Fibroblast of peridontal ligament (primary cell): ENCODE measurements around the gene SLC7A8.

Source experiments
- DNase-seq: peaks from one replicate; pipeline ENCODE4 v3.0.0-alpha.2; 2010; ENCODE audit errors: extremely low read depth

SLC7A8 gene

DNA sequence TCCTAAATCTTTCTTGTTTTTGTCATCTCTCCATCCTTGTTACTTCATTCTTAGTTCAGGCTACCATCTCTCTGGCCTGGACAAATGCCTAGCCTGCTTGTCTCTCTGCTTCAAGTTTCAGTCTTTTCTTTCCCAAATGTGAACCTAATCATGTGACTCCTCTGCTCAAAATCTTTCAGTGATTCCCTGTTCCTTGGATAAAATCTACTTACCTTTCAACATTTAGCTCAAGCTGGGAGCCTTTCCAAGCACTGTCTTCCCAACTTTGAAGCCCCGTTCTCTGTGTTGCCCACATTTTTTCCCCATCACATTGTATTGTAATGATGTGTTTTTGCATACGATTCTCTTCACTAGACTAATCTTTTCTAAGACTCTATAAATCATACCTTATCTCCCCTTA, 24.7 kb downstream of the SLC7A8 start:
- DNase-seq = peak; percentile 15

DNA sequence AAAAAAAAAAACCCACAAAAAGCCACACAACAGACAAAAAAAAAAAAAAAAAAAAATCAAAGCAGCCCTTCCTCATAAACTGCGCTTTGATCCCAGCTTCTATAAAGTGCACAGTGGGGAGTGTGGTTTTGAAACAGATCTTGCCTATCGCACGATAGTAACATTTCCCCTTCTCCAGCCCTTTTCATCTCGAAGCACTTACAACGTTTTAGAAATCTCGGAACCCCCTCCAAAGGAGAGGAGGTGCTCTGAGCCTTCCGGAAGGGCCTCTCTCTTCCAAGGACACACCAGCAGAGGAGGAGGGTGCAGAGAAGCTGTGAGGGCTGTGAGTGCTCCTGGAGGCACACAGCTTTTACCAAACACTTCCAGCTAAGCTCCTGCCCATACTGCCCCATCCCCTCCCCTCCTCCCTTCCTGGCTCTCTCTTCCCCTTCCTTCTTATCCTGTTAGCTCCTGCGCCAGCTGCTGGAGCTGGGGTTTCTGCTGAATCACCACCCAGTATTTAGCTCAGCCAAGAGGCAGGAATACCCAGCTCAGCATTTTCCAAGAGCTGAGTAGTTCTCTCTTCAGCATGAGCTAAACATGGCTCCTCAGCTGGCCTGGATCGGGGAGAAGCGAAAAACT, 28.4 kb downstream of the SLC7A8 start:
- DNase-seq = peak; percentile 97

DNA sequence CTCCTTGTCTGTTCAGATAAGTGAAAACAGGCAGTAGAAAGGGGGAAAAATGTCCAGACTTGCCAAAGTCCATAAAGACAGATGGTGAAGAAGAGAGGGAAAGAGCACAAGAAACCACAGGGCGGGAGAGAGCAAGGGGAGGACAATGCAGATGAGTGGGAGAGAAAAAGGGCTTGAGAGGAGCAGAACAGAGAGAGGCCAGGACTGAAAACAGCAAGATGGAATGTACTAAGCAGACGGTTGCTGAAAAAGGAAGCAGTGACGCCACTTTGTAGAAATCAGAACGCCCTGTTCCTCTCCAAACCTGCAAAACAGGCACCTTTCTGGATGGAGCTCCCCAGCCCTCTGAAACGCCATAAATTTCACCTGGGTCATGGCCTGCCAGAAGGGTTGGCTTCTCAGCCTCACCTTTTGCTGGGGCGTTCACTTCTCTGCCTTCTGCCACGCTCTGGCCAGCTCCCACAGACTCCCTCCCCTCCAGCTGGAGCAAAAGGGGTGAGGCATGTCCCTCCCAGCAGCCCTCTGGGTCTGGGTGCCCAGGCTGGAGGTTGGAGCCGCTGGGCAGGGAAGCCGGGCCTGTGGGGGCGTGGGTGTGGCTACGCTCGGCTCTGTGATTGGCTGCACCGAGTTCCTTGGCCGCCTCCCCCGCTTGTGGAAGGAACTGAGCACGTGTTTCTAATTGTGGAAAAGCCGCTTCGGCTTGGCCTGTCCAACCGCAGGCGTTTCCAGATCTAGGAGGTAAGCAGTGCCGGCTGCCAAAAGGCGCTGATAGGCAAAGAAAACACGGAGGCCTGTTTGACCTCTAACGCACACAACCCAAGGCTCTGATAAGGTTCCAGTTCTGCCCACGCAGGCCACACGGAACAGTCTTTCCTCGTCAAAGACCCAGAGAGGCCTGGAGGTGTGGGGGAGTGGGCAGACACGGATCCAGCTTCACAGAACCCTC, 29.3 kb downstream of the SLC7A8 start:
- DNase-seq = peak; percentile 94

DNA sequence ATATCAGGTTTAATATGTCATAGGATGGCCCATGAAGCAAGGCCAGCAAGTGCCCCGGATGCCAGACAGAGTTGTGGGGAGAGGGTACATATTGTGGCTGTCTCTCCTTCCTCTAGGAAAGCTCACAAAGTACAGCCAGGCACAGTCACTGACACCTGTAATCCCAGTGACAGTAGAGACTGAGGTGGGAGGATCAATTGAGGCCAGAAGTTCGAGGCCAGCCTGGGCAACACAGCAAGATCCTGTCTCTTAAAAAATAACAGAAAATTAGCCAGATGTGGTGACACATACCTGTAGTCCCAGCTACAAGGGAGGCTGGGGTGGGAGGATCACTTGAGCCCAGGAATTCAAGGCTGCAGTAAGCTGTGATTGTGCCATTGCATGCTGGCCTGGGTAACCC, 32.1 kb downstream of the SLC7A8 start:
- no peak for DNase-seq

DNA sequence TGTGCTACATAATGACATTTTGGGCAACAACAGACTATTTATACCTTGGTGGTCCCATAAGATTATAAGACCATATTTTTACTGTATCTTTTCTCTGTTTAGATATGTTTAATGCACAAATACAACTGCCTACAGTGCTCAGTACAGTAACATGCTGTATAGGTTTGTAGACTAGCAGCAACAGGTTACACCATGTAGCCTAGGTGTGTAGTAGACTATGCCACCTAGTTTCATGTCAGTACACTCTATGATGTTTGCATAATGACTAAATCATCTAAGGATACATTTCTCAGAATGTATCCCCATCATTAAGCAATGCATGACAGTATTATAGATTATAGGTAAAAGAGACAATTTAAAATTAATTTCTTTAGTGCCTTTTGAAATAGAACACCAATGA, 33.7 kb downstream of the SLC7A8 start:
- DNase-seq = no peak

DNA sequence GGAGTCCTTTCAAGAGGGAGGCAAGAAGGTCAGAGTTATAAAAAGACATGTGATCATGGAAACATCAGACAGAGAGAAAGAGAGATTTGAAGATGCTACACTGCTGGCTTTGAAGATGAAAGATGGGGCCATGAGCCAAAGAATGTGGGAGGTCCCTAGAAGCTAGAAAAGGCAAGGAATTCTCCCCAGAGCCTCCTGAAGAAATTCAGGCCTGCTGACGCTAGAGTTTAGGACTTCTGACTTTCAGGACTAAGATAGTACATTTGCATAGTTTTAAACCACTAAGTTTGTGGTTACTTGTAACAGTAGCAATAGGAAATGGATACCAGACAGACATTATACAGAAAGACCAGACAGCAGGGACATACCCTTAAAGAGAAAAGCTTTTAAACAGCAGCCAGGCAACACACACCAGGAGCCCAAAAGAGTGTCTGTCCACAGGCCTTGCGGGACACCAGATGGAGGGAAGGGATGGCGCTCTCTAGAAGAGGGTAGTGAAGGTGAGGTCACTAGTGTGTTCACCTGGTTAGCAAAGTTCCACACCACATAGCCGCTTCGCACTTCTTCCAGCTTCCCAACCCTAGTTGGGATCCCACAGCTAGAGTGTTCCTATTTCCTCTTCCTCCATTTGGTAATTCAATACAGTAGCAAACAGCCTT, 34.7 kb downstream of the SLC7A8 start:
- peak; percentile 62 for DNase-seq

DNA sequence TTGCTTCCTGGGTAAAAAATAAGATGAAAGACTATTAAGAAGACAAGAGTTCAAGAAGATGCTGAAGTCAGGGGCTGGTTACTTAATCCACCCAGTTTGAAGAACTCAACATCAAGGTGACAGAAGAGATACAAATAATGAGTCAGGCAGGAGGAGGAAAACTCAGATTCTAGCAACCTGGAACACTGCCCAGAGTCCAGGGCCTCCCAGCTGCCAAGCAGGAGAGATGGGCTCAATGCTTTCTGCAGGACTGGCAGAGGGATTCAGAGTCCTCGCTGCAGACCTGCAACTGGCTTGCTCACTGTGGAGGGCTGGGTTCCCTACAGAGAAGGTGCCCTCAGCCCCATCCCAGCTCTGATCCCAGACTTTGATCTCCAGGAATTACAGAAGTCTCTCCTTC, 35.8 kb downstream of the SLC7A8 start:
- peak; percentile 38 for DNase-seq

DNA sequence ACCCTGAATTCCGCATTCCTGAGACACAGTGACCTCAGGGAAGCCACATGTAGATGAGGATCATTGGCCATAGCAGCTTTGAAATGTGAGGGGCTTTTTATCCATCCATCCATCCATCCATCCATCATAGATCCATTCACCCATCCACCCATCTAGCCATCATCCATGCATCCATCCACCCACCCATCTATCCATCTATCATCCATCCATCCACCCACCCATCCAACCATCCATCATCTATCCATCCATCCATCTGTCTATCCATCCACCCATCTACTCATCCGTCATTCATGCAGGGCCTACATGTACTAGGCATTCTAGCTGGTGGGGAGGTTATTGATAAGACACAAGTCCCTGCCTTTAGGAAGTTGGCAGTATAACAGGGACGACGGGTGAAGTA, 36.5 kb downstream of the SLC7A8 start:
- no peak for DNase-seq

DNA sequence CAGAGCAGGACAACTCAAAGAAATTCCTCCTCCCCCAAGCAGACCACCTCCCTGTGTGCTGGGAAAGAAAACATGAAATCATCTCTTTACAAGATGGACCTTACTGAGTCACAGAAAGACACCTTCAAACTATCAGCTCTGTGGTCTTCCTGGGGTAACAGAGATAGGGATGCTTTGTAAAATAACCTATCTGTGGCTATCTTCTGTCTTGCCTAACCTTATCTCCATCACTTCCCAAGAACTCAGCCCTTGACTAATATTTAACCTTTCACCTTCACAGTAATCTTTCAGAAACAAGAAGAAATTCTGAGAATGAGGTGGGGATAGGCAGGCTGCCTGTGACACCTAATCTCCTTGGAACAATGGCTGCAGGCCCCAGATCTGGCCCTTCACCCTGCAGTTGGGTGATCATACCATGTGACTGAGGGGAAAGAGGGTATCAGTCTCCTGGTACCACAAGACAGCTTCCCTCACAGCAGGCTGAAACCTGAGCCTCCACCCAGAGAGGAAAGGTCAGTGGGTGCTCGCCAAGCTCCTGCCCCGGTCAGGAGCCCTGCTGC, 37.0 kb downstream of the SLC7A8 start:
- DNase-seq = no peak

DNA sequence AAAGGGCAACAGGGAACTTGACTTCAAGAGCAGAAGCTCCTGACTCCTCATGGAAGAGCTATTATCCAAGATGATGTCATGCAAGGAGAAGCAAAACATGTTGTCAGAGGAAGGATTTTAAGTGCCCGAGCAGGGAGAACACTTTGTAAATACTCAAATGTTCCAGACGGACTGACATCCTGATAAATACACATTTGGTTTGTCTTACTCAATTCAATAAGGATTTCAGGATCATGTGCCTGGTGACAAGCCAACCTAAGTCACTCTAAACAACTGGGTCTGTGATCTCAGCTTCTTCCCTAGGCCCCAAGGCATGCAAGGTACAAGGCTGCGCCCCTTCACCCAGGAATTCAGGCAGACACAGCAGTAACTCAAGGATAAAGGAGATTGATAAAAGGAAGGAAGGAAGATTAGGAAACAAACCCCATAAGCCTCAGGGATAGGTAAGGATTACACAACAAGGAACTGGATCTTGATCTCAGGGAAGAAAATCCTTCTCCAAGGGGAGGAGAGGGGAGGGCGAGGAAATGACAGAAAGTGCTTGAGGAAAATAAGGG, 37.6 kb downstream of the SLC7A8 start:
- DNase-seq = peak; percentile 31

DNA sequence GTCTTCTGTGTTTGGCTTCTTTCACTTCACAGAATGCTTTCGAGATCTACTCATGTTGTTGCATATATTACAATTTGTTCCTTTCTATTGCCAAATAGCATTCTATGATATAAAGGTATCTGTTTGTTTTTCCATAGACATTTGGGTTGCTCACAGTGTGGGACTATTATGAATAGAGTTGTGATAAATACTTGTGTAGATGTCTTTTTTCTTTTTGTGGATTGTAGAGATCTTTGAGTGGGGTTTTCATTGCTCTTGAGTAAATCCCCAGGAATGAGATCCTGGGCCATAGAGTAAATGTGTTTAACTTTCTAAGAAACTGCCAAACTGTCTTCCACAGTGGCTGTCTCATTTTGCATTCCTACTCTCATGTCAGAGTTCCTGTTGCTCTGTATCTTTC, 39.5 kb downstream of the SLC7A8 start:
- DNase-seq = no peak

DNA sequence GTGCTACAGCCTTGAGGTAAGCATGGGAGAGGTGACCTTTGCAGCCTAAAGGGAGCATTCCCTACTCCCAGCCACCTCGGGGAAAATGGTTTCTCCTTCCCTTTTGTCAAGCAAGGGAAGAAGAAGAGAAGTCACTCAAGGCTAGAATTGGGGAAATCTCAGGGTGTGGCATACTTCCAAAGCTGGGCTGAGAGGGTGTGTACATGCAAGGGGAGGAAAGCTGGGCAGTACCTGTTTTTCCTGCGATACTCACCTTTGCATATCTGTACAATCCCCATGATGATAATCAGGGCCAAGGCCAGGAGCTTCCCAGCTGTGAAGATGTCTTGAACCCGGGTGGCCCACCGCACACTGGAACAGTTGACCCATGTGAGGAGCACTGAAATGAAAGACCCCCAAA, 40.6 kb downstream of the SLC7A8 start:
- no peak for DNase-seq

DNA sequence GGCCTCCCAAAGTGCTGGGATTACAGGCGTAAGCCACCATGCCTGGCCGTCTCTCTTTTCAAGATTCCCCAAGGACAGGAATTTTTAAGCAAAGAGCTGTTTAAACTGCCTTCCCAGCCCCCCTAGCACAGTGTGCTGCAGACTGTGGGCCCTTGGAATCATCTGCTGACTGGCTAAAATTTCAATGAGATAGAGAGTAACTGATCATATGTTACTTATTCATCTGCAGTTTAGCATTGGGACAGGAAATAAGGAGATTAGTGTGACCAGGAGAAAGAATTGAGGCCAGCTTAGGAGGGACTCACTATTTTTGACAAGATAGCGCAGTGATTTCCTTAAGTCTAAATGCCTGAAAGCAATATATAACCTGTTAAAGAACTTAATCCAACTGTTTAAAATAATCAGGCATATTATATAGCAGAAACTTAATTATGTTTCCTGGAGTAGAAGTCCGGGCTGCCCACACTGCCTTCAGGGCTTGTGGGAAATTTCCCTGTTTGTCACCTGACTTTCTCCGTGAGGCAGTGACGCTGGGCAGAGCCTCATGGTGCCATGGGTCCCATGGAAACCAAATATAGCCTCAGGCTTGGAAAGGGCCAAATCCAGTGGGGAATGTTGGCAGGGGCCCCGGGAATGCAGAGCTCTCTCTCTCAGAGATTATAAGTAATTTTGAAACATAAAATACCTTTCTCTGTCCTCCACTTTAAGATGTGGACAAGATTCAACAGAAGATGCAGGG, 41.6 kb downstream of the SLC7A8 start:
- peak; percentile 80 for DNase-seq

DNA sequence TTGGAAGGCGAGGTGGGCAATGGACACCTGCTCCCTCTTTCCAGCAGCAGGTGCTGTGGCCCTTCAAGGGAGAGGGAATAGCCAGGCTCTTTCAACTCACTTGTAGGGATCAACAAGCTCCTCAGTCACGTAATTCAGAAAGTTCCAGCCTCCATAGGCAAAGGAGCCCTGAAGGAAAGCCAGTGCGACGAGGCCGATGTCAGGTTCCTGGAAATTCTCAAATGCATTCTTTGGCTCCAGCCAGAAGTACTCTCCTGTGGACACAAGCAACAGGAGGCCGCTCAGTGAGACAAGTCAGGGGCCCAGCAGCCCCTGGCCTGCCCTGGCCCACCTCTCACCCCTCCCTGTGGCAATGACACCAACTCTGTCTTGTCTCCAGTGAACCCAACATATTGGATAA, 43.1 kb downstream of the SLC7A8 start:
- no peak for DNase-seq

DNA sequence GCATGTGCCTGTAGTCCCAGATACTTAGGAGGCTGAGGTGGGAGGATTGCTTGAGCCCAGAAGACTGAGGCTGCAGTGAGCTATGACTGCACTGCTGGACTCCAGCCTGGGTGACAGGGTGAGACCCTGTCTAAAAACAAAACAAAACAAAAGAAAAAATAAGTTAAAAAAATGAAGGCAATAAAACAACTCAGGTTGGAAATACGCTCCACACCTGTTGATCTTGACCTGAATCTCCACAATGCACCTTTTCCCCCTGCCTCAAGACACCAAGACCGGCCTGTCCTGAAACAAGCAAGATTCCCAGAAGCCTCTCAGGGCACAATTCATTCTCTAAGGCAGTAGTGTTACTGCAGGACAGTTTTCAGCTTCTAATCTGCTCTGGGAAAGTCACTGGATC, 43.6 kb downstream of the SLC7A8 start:
- no peak for DNase-seq

DNA sequence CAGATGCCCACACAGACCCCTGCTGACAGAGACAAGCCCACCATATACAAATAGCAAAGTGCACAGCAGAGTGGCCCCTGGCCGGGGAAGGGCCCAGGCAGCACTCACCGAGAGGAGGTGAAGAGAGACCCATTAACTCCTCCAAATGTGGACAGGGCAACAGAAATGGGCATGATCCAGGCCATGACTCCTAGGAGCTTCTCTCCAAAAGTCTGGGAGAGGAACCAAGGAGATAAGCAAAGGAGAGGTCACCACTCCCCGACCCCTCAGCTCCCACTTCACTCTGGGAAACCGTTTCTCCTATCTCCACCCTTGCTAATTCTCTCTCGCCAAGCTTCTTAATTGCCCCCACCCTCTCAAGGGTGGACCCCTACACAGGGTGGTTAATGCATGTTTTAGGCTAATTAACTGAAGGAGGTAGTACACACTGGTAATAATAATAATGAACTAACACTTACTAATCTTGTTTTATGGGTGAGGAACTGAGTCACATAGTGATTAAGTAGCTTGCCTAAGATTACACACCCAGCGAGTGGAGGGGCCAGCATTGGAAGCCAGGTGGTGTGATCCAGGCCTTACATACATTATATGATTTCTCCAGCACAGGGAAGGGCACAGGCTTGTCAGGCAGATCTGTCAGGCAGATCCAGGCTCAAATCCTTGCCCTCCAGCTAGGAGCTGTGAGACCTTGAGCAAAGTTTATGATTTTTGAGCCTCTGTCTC, 45.5 kb downstream of the SLC7A8 start:
- DNase-seq = no peak

DNA sequence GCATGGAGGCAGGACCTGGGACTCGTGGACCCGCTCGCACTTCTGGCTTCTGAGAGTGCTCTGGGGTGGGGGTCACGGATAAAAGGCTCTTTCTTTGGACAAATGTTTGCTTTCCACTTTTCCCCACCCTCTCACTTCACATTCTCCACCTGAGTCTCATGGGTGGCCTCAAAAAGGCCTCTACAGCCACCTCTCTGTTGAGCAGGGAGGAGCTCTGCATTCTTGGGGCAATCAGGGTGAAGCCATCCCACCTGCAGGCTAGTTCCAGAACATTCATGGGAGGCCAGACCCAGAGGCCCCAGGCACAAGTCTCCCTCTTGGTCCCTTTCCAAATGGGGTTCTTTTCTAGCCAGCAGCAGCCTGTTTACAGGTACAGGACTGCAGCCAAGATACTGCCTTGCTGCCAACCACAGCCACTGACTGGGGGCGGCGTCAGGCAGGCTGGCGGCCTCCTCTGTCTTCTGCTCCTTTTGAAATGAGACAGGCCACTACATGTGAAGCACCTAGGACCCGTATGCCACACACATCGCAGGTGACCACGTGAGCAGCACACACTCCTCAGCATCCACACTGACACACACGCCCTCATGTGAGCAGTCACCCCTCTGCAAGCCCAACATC, 46.2 kb downstream of the SLC7A8 start:
- no peak for DNase-seq

DNA sequence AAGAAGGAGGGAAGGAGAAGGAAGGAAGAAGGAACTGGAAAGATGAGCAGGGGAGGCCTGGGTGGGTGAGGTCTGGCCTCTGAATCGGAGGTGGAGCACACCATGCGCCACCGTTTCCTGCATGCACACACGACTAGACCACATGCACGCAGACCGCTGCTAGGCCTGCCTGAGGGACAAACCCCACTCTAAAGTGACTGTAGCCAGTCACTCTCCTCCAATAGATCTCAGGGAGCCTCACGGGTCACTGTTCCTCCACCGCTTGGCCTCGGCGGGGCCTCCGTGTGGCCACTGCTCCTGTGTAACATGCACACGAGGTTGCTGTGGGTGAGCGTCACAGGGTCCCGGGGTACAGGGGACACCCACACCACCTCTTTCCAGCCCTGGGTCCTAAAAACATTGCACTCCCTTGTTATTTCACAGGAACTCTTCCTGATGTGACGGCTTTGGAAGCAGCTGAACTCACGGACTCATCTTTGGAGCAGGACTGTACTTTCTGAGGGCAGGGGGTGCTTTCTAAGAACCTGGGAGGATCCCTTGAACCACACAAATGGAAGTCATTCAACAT, 46.8 kb downstream of the SLC7A8 start:
- no peak for DNase-seq

DNA sequence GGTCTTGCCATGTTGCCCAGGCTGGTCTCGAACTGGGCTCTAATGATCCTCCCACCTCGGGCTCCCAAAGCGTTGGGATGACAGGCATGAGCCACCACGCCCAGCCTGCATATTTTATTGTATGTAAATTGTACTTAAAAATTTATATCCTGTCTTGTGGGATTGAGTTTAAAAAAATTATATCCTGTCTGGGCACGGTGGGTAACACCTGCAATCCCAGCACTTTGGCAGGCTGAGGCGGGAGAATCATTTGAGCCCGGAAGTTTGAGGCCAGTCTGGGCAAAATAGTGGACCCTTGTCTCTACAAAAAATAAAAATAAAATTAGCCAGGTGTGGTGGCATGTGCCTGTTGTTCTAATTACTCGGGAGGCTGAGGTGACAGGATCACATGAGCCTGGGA, 50.5 kb downstream of the SLC7A8 start:
- DNase-seq = no peak

DNA sequence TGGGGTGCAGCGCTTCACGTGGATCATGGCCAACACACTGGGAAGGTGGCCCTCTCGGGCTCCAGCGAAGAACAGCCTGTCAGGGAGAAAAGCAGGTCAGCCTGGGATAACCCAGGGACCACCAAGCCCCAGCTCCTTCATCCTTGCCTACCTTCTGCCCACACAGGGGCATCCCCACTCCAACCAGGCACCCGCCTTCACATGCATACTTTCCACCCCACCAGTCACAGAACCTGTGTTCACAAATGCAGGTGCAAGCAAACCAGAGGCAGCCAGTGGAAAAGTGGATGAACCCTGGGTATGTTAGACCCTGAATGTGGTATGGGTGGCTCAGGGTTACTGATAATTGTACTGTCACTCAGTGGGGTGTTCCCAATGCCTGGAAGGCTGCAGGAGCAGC, 52.0 kb downstream of the SLC7A8 start:
- no peak for DNase-seq
